Type B pancreatic cell (in vitro differentiated cells): ENCODE data around the gene NCOA7. TPM values are rescaled to one million over a fixed set of nuclear protein-coding genes. Genes with fewer than 3 reads are reported as not detected.
A peak's percentile ranks its signal among the peaks of the same experiment; 100 is the strongest.

Source experiments
- DNase-seq: peaks from one replicate; pipeline ENCODE4 v3.0.0; 2021; ENCODE audit warnings: mixed read lengths; ENCODE audit not compliant: unreplicated experiment; ENCODE audit errors: extremely low spot score
- H3K27ac Mint-ChIP-seq: 2 replicates; pipeline ENCODE4 v1.8.0; 2021; ENCODE audit warnings: mild to moderate bottlenecking, mixed read lengths
- H3K27me3 Mint-ChIP-seq: 2 replicates; pipeline ENCODE4 v1.8.0; 2021; ENCODE audit warnings: mixed read lengths
- H3K36me3 Mint-ChIP-seq: 2 replicates; pipeline ENCODE4 v1.8.0; 2021; ENCODE audit warnings: mixed read lengths
- H3K4me1 Mint-ChIP-seq: one replicate; pipeline ENCODE4 v1.8.0; 2021; ENCODE audit warnings: mixed read lengths; ENCODE audit not compliant: unreplicated experiment
- H3K4me3 Mint-ChIP-seq: 2 replicates; pipeline ENCODE4 v1.8.0; 2021; ENCODE audit warnings: mild to moderate bottlenecking, mixed read lengths
- H3K9me3 Mint-ChIP-seq: 2 replicates; pipeline ENCODE4 v1.8.0; 2021; ENCODE audit warnings: mixed read lengths
- CTCF ChIP-seq: fragments of 200-600 bp; sonication (generic); conservative IDR thresholded peaks from 2 replicates; pipeline ENCODE4 v1.5.0; 2021; ENCODE audit warnings: antibody characterized with exemption, mild to moderate bottlenecking
- total RNA-seq: library from RNA; stranded (reverse); gene quantifications from 2 replicates; pipeline ENCODE4 v1.2.1, GENCODE V29; 2021; ENCODE audit warnings: low replicate concordance

NCOA7 gene
- total RNA-seq, 1 donor from 2014 or later = 29.9 TPM

- H3K27ac Mint-ChIP-seq = no peak overlapping the region
- peak overlapping the region; percentile 93 for H3K4me3 Mint-ChIP-seq
- no peak for TF ChIP-seq CTCF
- H3K4me1 Mint-ChIP-seq = peaks cover 26% of the 10 kb centered on the region
- no peaks in the 10 kb centered on the region for H3K27me3 Mint-ChIP-seq
- no peaks in the 10 kb centered on the region for H3K9me3 Mint-ChIP-seq
- peaks cover 3% of the 10 kb centered on the region for H3K36me3 Mint-ChIP-seq
- no peak for DNase-seq
Measured at GRCh38 chr6:125792680-125793079, 1.9 kb downstream of the NCOA7 start.

- peak overlapping the region; percentile 53 for H3K4me3 Mint-ChIP-seq
- H3K4me1 Mint-ChIP-seq = peaks cover 28% of the 10 kb centered on the region
- no peaks in the 10 kb centered on the region for H3K27me3 Mint-ChIP-seq
- H3K9me3 Mint-ChIP-seq = no peaks in the 10 kb centered on the region
- DNase-seq = no peak
- TF ChIP-seq CTCF = no peak
- no peak overlapping the region for H3K27ac Mint-ChIP-seq
- H3K36me3 Mint-ChIP-seq = peaks cover 4% of the 10 kb centered on the region
Measured at GRCh38 chr6:125793280-125793679, 2.5 kb downstream of the NCOA7 start.

GRCh38 chr6:125793863-125794262 lies 3.1 kb downstream of the NCOA7 start:
- Mint-ChIP-seq H3K27me3 (no peaks in the 10 kb centered on the region), H3K9me3 (no peaks in the 10 kb centered on the region), H3K4me1 (peaks cover 28% of the 10 kb centered on the region), H3K4me3 (peak overlapping the region; percentile 53), H3K27ac (no peak overlapping the region), H3K36me3 (peaks cover 6% of the 10 kb centered on the region)
- DNase-seq = no peak
- no peak for TF ChIP-seq CTCF

GRCh38 chr6:125794342-125795137 lies 3.8 kb downstream of the NCOA7 start:
- TF ChIP-seq CTCF = no peak
- DNase-seq = no peak
- peaks cover 28% of the 10 kb centered on the region for H3K4me1 Mint-ChIP-seq
- H3K4me3 Mint-ChIP-seq = no peak overlapping the region
- no peaks in the 10 kb centered on the region for H3K27me3 Mint-ChIP-seq
- no peaks in the 10 kb centered on the region for H3K9me3 Mint-ChIP-seq
- H3K36me3 Mint-ChIP-seq = peaks cover 9% of the 10 kb centered on the region
- H3K27ac Mint-ChIP-seq = no peak overlapping the region

GRCh38 chr6:125795301-125795700 lies 4.5 kb downstream of the NCOA7 start:
- Mint-ChIP-seq H3K4me3 (no peak overlapping the region), H3K36me3 (peaks cover 9% of the 10 kb centered on the region), H3K4me1 (peaks cover 23% of the 10 kb centered on the region), H3K27ac (no peak overlapping the region), H3K9me3 (no peaks in the 10 kb centered on the region), H3K27me3 (no peaks in the 10 kb centered on the region)
- DNase-seq = no peak
- TF ChIP-seq CTCF = no peak
